Calu3 (cell line): ENCODE measurements around the gene TUBGCP6. TPM values are rescaled to one million over a fixed set of nuclear protein-coding genes. Genes with fewer than 3 reads are reported as not detected.
A peak's percentile ranks its signal among the peaks of the same experiment; 100 is the strongest.
"Not testable (repeated sequence)": the region's sequence is repeated elsewhere in the genome, so short reads cannot be mapped to it uniquely, and the experiment has no call there.

ENCODE experiments used
- BruUV-seq: library from RNA; stranded (reverse); fragments of 400-500 nt; replicated peaks from 2 replicates; lab custom pipeline; 2021; lab: Mats Ljungman, UMichigan
- CTCF ChIA-PET: fragments of 300-600 bp; sonication (Branson Sonifier 250); formaldehyde crosslinking; loops from one replicate; lab custom pipeline; 2022; ENCODE audit warnings: antibody characterized with exemption; lab: Charles Lee
- DNase-seq: peaks from one replicate; pipeline ENCODE4 v3.0.0; 2022
- H3K27ac Mint-ChIP-seq: one replicate; pipeline ENCODE4 v1.8.0; 2022; ENCODE audit warnings: mixed read lengths; ENCODE audit not compliant: unreplicated experiment
- H3K27me3 Mint-ChIP-seq: one replicate; pipeline ENCODE4 v1.8.0; 2022; ENCODE audit warnings: mixed read lengths; ENCODE audit not compliant: unreplicated experiment
- H3K36me3 Mint-ChIP-seq: one replicate; pipeline ENCODE4 v1.8.0; 2022; ENCODE audit warnings: mild to moderate bottlenecking, moderate library complexity, mixed read lengths; ENCODE audit not compliant: insufficient read depth, unreplicated experiment
- H3K4me1 Mint-ChIP-seq: one replicate; pipeline ENCODE4 v1.8.0; 2022; ENCODE audit warnings: mild to moderate bottlenecking, low read depth, mixed read lengths; ENCODE audit not compliant: unreplicated experiment
- H3K4me3 Mint-ChIP-seq: one replicate; pipeline ENCODE4 v1.8.0; 2022; ENCODE audit warnings: mild to moderate bottlenecking, low read depth, moderate library complexity, mixed read lengths; ENCODE audit not compliant: unreplicated experiment
- H3K9me3 Mint-ChIP-seq: one replicate; pipeline ENCODE4 v1.8.0; 2022; ENCODE audit warnings: low read depth, mixed read lengths; ENCODE audit not compliant: unreplicated experiment
- intact Hi-C: fragments of 100-400 bp; cut with micrococcal nuclease; formaldehyde crosslinking; loops from one replicate; pipeline ENCODE4 v1.10.0; 2022; ENCODE audit not compliant: unreplicated experiment
- total RNA-seq: library from RNA; stranded (reverse); gene quantifications from 2 replicates; pipeline ENCODE4 v1.2.3, GENCODE V29; 2022
- TF ChIP-seq, protein P1 (sequence below): fragments of 200-600 bp; IDR thresholded peaks from one replicate; pipeline ENCODE4 v1.8.0; 2022; ENCODE audit warnings: antibody characterized with exemption; ENCODE audit not compliant: unreplicated experiment

Gene TUBGCP6
- total RNA-seq, 1 experiment from 2014 or later: 49.7 TPM

DNA sequence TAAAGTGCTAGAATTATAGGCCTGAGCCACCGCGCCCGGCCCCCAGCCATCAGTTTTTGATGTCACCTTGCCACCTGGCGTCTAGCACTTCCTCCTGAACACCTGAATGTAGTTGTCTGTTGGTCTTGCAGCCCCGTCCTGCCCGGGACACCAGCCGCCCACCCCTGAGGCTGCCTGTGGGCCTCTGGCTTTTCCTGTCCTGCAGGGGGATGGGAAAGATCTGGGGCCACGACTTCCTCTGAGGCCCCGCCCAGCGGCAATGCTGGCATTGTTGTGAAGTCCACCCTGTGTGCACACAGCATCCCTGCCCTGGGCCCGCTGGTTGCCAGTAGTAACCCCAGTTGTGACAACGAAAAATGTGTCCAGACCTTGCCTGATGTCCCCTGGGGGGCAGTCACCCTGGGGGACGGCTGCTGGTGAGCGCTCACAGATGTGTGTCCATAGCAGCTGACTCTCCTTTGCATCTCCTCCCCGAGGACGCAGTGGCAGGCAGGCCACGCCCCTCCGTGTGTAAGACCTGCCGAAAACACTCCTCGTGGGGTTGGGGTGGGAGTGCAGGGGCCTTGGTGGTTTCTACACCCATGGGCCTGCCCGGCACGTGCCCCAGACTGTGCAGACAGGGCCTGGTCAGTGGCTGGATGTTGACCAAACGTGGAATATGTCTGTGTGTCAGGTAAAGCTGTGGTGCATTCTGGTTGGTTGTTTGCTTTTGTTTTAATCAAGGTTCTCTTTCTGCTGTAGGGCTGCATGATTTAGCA lies 37.3 kb downstream of the TUBGCP6 start:
- TF ChIP-seq, protein P1, sequence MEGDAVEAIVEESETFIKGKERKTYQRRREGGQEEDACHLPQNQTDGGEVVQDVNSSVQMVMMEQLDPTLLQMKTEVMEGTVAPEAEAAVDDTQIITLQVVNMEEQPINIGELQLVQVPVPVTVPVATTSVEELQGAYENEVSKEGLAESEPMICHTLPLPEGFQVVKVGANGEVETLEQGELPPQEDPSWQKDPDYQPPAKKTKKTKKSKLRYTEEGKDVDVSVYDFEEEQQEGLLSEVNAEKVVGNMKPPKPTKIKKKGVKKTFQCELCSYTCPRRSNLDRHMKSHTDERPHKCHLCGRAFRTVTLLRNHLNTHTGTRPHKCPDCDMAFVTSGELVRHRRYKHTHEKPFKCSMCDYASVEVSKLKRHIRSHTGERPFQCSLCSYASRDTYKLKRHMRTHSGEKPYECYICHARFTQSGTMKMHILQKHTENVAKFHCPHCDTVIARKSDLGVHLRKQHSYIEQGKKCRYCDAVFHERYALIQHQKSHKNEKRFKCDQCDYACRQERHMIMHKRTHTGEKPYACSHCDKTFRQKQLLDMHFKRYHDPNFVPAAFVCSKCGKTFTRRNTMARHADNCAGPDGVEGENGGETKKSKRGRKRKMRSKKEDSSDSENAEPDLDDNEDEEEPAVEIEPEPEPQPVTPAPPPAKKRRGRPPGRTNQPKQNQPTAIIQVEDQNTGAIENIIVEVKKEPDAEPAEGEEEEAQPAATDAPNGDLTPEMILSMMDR: no peak
- intact Hi-C loops: no loop called here
- no peaks in the 10 kb centered on the region for H3K27me3 Mint-ChIP-seq
- no peak overlapping the region for H3K27ac Mint-ChIP-seq
- no peak overlapping the region for H3K4me3 Mint-ChIP-seq
- H3K36me3 Mint-ChIP-seq: peaks cover 77% of the 10 kb centered on the region
- no peak for DNase-seq
- H3K9me3 Mint-ChIP-seq: no peaks in the 10 kb centered on the region
- BruUV-seq: no TSS peak
- peaks cover 8% of the 10 kb centered on the region for H3K4me1 Mint-ChIP-seq
- CTCF ChIA-PET: interaction anchor here (1.2 kb wide), 1 partner anchor 17 kb away, joined by 9 read pairs; no protein-coding TSS in a partner anchor

DNA sequence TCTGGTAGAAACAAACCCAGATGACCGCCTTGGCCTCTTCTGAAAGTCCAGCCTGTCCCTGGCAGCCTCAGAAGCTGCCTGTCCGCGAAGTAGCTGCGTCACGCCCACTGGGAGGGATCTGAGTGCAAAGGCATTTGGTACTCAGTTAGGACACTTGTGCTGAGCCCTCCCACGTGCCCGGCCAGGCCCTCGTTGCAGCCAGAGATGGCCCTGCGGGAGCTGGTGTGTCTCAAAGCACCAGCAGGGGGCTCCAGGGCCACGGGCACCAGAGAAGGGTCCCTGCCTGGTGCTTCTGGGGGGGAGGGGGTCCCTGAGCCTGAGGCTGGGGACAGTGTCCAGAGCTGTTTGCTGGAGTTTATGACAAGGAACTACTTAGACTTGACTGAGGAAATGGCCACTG lies 38.2 kb downstream of the TUBGCP6 start:
- CTCF ChIA-PET: no interaction called here
- H3K27ac Mint-ChIP-seq: no peak overlapping the region
- BruUV-seq: no TSS peak
- no peaks in the 10 kb centered on the region for H3K9me3 Mint-ChIP-seq
- peaks cover 82% of the 10 kb centered on the region for H3K36me3 Mint-ChIP-seq
- TF ChIP-seq, protein P1: peak; percentile 74
- no peak overlapping the region for H3K4me3 Mint-ChIP-seq
- peaks cover 16% of the 10 kb centered on the region for H3K4me1 Mint-ChIP-seq
- DNase-seq: peak; percentile 34
- intact Hi-C loops: no loop called here
- no peaks in the 10 kb centered on the region for H3K27me3 Mint-ChIP-seq

DNA sequence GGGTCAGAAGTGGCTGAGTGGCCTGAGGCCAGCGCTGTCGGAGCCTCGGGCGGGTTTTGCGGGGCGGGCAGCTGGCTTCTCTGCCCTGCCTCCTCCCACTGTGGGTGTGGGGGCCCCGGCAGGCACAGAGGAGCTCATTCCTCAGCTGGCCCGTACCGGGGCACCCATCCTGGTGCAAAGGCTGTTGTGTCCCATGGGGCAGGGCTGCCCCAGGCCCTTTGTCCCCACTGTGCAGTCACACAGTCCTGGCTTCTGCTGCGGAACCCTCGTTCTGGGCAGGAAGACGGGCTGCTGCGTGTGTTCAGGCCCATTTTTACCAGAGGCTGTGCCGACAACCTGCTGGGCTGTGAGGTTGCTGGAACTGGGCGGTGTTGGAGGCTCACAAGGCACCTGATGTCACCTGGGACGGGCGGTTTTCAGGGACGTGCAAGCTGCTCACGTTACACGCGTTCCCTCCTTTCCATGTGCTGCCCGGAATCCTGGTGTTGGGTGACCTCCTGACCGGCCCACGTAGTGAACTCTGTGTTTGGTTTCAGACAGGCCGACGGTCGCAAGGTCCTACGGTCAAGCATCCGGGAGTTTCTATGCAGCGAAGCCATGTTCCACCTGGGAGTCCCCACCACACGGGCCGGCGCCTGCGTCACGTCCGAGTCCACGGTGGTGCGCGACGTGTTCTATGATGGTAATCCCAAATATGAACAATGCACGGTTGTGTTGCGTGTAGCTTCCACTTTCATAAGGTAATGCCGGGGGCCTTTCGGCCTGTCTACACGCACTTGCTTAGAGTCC lies 38.8 kb downstream of the TUBGCP6 start:
- intact Hi-C loops: no loop called here
- CTCF ChIA-PET: no interaction called here
- no peaks in the 10 kb centered on the region for H3K27me3 Mint-ChIP-seq

GRCh38 chr22:50204998-50205397 lies 39.8 kb downstream of the TUBGCP6 start:
- H3K4me3 Mint-ChIP-seq, H3K27ac Mint-ChIP-seq, DNase-seq, H3K27me3 Mint-ChIP-seq, intact Hi-C loops, H3K9me3 Mint-ChIP-seq, BruUV-seq, CTCF ChIA-PET: not testable (repeated sequence)
- Mint-ChIP-seq H3K4me1 (peaks cover 16% of the 10 kb centered on the region), H3K36me3 (peaks cover 90% of the 10 kb centered on the region)

More for the DNA sequence above, 38.8 kb downstream of the TUBGCP6 start:
- Mint-ChIP-seq H3K9me3 (no peaks in the 10 kb centered on the region), H3K4me3 (no peak overlapping the region), H3K36me3 (peaks cover 84% of the 10 kb centered on the region), H3K4me1 (peaks cover 16% of the 10 kb centered on the region), H3K27ac (no peak overlapping the region)
- no TSS peak for BruUV-seq
- TF ChIP-seq, protein P1: no peak
- no peak for DNase-seq
